Endothelial cell of umbilical vein (primary cell): ENCODE measurements around the gene FIG4. TPM values are rescaled to one million over a fixed set of nuclear protein-coding genes. Genes with fewer than 3 reads are reported as not detected.

Experiments
- BruUV-seq: library from RNA; stranded (reverse); fragments of 400-500 nt; replicated peaks from 2 replicates; lab custom pipeline; 2021; lab: Mats Ljungman, UMichigan
- CTCF ChIA-PET: fragments of 300-600, 350-600 bp; sonication (Branson Sonifier 250); formaldehyde crosslinking; loops from one replicate; lab custom pipeline; 2021; ENCODE audit warnings: antibody characterized with exemption, inconsistent platforms; lab: Charles Lee
- POLR2A ChIA-PET: fragments of 300-600, 350-600 bp; sonication (Branson Sonifier 250); formaldehyde crosslinking; loops from one replicate; lab custom pipeline; 2021; ENCODE audit warnings: antibody characterized with exemption, inconsistent platforms; lab: Charles Lee
- DNase-seq: peaks from one replicate; pipeline ENCODE4 v3.0.0-alpha.2; 2011; ENCODE audit warnings: low read depth, low spot score
- FAIRE-seq: peaks from 2 replicates; lab custom pipeline; 2011; peaks lifted over from hg19 to GRCh38; lab: Jason Lieb, UNC
- H2AFZ ChIP-seq: 2 replicates; pipeline ENCODE4 v1.6.0; 2012; ENCODE audit warnings: low read depth, low read length, control low read depth, inconsistent platforms
- H3K27ac ChIP-seq: 2 replicates; pipeline ENCODE4 v1.5.1; 2011; ENCODE audit warnings: low read depth, mild to moderate bottlenecking, control low read depth, low read length, moderate library complexity; ENCODE audit not compliant: insufficient read depth
- H3K27me3 ChIP-seq, 2 experiments: 2 replicates each; pipeline versions ENCODE4 v1.6.0 to v1.6.1; 2011; ENCODE audit warnings: low read length in 2 of 2, mixed read lengths in 1 of 2; ENCODE audit not compliant: control insufficient read depth in 2 of 2, insufficient read depth in 2 of 2
- H3K36me3 ChIP-seq, 2 experiments: 2 replicates in 1 of 2; 3 replicates in 1 of 2; pipeline ENCODE4 v1.5.1; 2011; ENCODE audit warnings: low read length in 2 of 2, mild to moderate bottlenecking in 1 of 2, moderate library complexity in 1 of 2; ENCODE audit not compliant: control insufficient read depth in 2 of 2, insufficient read depth in 2 of 2; ENCODE audit errors: extremely low read depth in 1 of 2
- H3K4me1 ChIP-seq: 3 replicates; pipeline ENCODE4 v1.5.1; 2011; ENCODE audit warnings: mild to moderate bottlenecking, low read length; ENCODE audit not compliant: control insufficient read depth, insufficient read depth; ENCODE audit errors: extremely low read depth
- H3K4me2 ChIP-seq: 2 replicates; pipeline ENCODE4 v1.6.1; 2011; ENCODE audit warnings: low read length, control low read depth, mixed read lengths; ENCODE audit not compliant: insufficient read depth
- H3K4me3 ChIP-seq, 3 experiments: fragments of 200-600 bp in 1 of 3; sonication (generic), shearing (Covaris generic) in 1 of 3; replicated peaks in 1 of 3; 2 replicates each; pipeline ENCODE4 v1.5.1; 2011 to 2016; ENCODE audit warnings: control low read depth in 3 of 3, low read length in 3 of 3, mild to moderate bottlenecking in 2 of 3, inconsistent platforms in 1 of 3, low read depth in 1 of 3, moderate library complexity in 1 of 3; ENCODE audit not compliant: insufficient read depth in 1 of 3
- H3K79me2 ChIP-seq: 2 replicates; pipeline ENCODE4 v1.6.0; 2012; ENCODE audit warnings: low read length, inconsistent platforms; ENCODE audit not compliant: control insufficient read depth, insufficient read depth
- H3K9ac ChIP-seq: replicated peaks from 2 replicates; pipeline ENCODE3; 2011; ENCODE audit warnings: low read length, control low read depth; ENCODE audit not compliant: insufficient read depth; ENCODE audit errors: extremely low read depth
- H3K9me1 ChIP-seq: replicated peaks from 3 replicates; pipeline ENCODE4 v1.6.0; 2011; ENCODE audit warnings: mild to moderate bottlenecking, low read length; ENCODE audit not compliant: control insufficient read depth, insufficient read depth; ENCODE audit errors: extremely low read depth
- H3K9me3 ChIP-seq: replicated peaks from 2 replicates; pipeline ENCODE4 v1.5.1; 2012; ENCODE audit warnings: low read length, inconsistent platforms; ENCODE audit not compliant: control insufficient read depth, insufficient read depth
- H4K20me1 ChIP-seq: replicated peaks from 2 replicates; pipeline ENCODE3; 2011; ENCODE audit warnings: mild to moderate bottlenecking, low read length; ENCODE audit not compliant: control insufficient read depth, insufficient read depth; ENCODE audit errors: extremely low read depth
- CTCF ChIP-seq, 2 donors: IDR thresholded peaks; 1 replicate in 1 of 2; 2 replicates in 1 of 2; pipeline ENCODE4 v1.5.1; 2011; ENCODE audit warnings: low read length in 2 of 2, mild to moderate bottlenecking in 2 of 2, moderate library complexity in 2 of 2, control low read depth in 1 of 2, inconsistent platforms in 1 of 2, low read depth in 1 of 2; ENCODE audit not compliant: insufficient read depth in 1 of 2; ENCODE audit errors: extremely low read depth in 1 of 2
- EZH2 ChIP-seq: IDR thresholded peaks from 2 replicates; pipeline ENCODE4 v1.6.1; 2012; ENCODE audit warnings: borderline replicate concordance, low read depth, mild to moderate bottlenecking, moderate library complexity, low read length, inconsistent platforms; ENCODE audit not compliant: severe bottlenecking
- FOS ChIP-seq: IDR thresholded peaks from 2 replicates; pipeline ENCODE4 v1.6.1; 2011; ENCODE audit warnings: mild to moderate bottlenecking, low read length, moderate library complexity, borderline replicate concordance; ENCODE audit not compliant: insufficient read depth
- GATA2 ChIP-seq: IDR thresholded peaks from 2 replicates; pipeline ENCODE4 v1.7.0; 2011; ENCODE audit warnings: low read depth, mild to moderate bottlenecking, moderate library complexity, mixed read lengths, low read length; ENCODE audit not compliant: insufficient read length, insufficient read depth
- JUN ChIP-seq: IDR thresholded peaks from 2 replicates; pipeline ENCODE4 v1.6.1; 2011; ENCODE audit warnings: borderline replicate concordance, low read depth; ENCODE audit not compliant: insufficient read length, insufficient read depth
- MYC ChIP-seq: IDR thresholded peaks from one replicate; pipeline ENCODE4 v1.6.1; 2011; ENCODE audit warnings: mild to moderate bottlenecking, low read depth, low read length
- POLR2A ChIP-seq: IDR thresholded peaks from 2 replicates; pipeline ENCODE4 v1.6.1; 2012; ENCODE audit warnings: low read depth, mild to moderate bottlenecking, control low read depth, low read length
- dilution Hi-C: fragments of 300-500 bp; cut with MboI; formaldehyde crosslinking; loops from one replicate; pipeline ENCODE4 v1.15.0; 2019; ENCODE audit warnings: low sequenced_read_pairs; ENCODE audit not compliant: extremely low pct_ligation_motif_present
- intact Hi-C: fragments of 100-400 bp; cut with micrococcal nuclease; formaldehyde crosslinking; loops from one replicate; pipeline ENCODE4 v1.10.0; 2022
- polyA plus RNA-seq, 4 experiments: library from polyadenylated mRNA; depleted of rRNA in 3 of 4; stranded (reverse) in 3 of 4; unstranded in 1 of 4; fragments of >200 nt; gene quantifications; 2 replicates each; pipeline versions ENCODE4 v1.2.1 to v1.2.3, GENCODE V29; 2011 to 2012; ENCODE audit warnings: missing spikeins in 1 of 4
- total RNA-seq: library from RNA; stranded (reverse); gene quantifications from 2 replicates; pipeline ENCODE4 v1.2.3, GENCODE V29; 2021

The FIG4 gene
- total and polyA plus RNA-seq, 2 donors (not counting 3 experiments of a cell fraction or from before 2014, with no cell fraction given): 7.9 to 12.2 TPM

DNA sequence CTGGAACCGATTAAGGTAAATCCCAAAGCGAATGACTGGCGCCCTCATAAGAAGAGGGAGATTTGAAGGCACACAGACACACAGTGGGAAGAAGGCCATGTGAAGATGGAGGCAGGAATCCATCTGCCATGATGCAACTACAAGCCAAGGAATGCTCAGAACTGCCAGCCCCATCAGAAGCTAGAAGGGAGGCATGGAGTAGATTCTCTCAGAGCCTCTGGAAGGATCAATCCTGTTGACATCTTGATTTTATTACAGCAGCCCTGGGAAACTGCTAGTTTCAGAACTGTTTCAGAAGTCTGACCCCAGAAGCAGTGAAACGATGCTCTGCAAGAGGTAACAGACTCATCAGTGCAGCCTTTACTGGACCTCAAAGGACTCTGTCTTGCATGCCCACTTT, 183.5 kb downstream of the FIG4 start:
- no peaks in the 10 kb centered on the region for H3K79me2 ChIP-seq
- no peaks in the 10 kb centered on the region for H4K20me1 ChIP-seq
- H3K27ac ChIP-seq: no peak overlapping the region
- CTCF ChIA-PET: interaction anchor here (1.3 kb wide), 1 partner anchor 278 kb away, joined by 5 read pairs; no protein-coding TSS in a partner anchor
- H3K36me3 ChIP-seq: no peaks in the 10 kb centered on the region
- dilution Hi-C loops: no loop called here
- H3K4me2 ChIP-seq: no peak overlapping the region
- H3K4me1 ChIP-seq: no peaks in the 10 kb centered on the region
- H3K27me3 ChIP-seq: peaks cover 8 to 16% of the 10 kb centered on the region in 2 experiments
- no peaks in the 10 kb centered on the region for H3K9me3 ChIP-seq
- H3K9me1 ChIP-seq: no peaks in the 10 kb centered on the region
- no peak for TF ChIP-seq EZH2
- TF ChIP-seq GATA2: no peak
- no peak for TF ChIP-seq JUN
- TF ChIP-seq MYC: no peak
- TF ChIP-seq CTCF (IDR thresholded peaks at IDR 0.05; ENCODE audit: extremely low read depth in 1 of 2, insufficient read depth in 1 of 2, low read depth in 1 of 2, low read length in 2 of 2): no peak
- no peak for TF ChIP-seq FOS
- TF ChIP-seq POLR2A: no peak
- no peak overlapping the region for H3K9ac ChIP-seq
- no peak for FAIRE-seq
- no peak overlapping the region for H2AFZ ChIP-seq
- POLR2A ChIA-PET: no interaction called here
- DNase-seq: no peak
- intact Hi-C loops: no loop called here
- no peak overlapping the region for H3K4me3 ChIP-seq
- BruUV-seq: no TSS peak

Other genes starting within 250 kb of the FIG4 start
- gene MICAL1, start 235.5 kb upstream of the FIG4 start, total RNA-seq: 36.5 and 38.7 TPM in 2 replicates
- 39.4 and 44.5 TPM in 2 replicates for gene MICAL1, start 235.5 kb upstream of the FIG4 start, polyA plus RNA-seq
- gene ZBTB24, start 208.1 kb upstream of the FIG4 start, total RNA-seq: 6.2 and 6.4 TPM in 2 replicates
- 1.9 TPM in 2 replicates for gene ZBTB24, start 208.1 kb upstream of the FIG4 start, polyA plus RNA-seq
- gene AK9, start 94 bp upstream of the FIG4 start, total RNA-seq: 3.2 and 4.0 TPM in 2 replicates
- gene AK9, start 94 bp upstream of the FIG4 start, polyA plus RNA-seq: 1.2 and 1.4 TPM in 2 replicates